GM23338 (cell line): Measurements from ENCODE around the gene PRXL2C. TPM values are rescaled to one million over a fixed set of nuclear protein-coding genes. Genes with fewer than 3 reads are reported as not detected.

Experiments
- ATAC-seq: fragments of 200-7000 bp; cut with Tn5 transposase; 3 replicates; pipeline ENCODE4 v1.9.1; 2020
- DNase-seq: peaks from one replicate; pipeline ENCODE4 v3.0.0-alpha.2; 2015; ENCODE audit warnings: low spot score
- H2AFZ ChIP-seq: fragments of 200-600 bp; sonication (generic); 2 replicates; pipeline ENCODE4 v1.8.0; 2016; ENCODE audit warnings: antibody characterized with exemption, mild to moderate bottlenecking, moderate library complexity
- H3F3A ChIP-seq: fragments of 200-600 bp; sonication (generic); replicated peaks from 2 replicates; pipeline ENCODE4 v1.8.0; 2017; ENCODE audit warnings: antibody characterized with exemption, mixed run types, low read depth
- H3K27ac ChIP-seq: fragments of 200-600 bp; sonication (generic); 2 replicates; pipeline ENCODE4 v1.6.1; 2016; ENCODE audit warnings: low read depth
- H3K27me3 ChIP-seq: fragments of 200-600 bp; sonication (generic); 2 replicates; pipeline ENCODE4 v1.8.0; 2016; ENCODE audit warnings: mild to moderate bottlenecking, mixed run types, moderate library complexity; ENCODE audit not compliant: insufficient read depth
- H3K36me3 ChIP-seq: fragments of 200-600 bp; sonication (generic); 2 replicates; pipeline ENCODE4 v1.8.0; 2016; ENCODE audit warnings: mild to moderate bottlenecking; ENCODE audit not compliant: insufficient read depth
- H3K4me1 ChIP-seq: fragments of 200-600 bp; sonication (generic); 2 replicates; pipeline ENCODE4 v1.8.0; 2016; ENCODE audit warnings: mild to moderate bottlenecking, moderate library complexity; ENCODE audit not compliant: insufficient read depth
- H3K4me2 ChIP-seq: fragments of 200-600 bp; sonication (generic); 2 replicates; pipeline ENCODE4 v1.7.1; 2017; ENCODE audit warnings: mixed run types
- H3K4me3 ChIP-seq: fragments of 200-600 bp; sonication (generic); 2 replicates; pipeline ENCODE4 v1.6.1; 2016; ENCODE audit warnings: mixed run types
- H3K79me2 ChIP-seq: fragments of 200-600 bp; sonication (generic); replicated peaks from 2 replicates; pipeline ENCODE4 v1.8.0; 2017; ENCODE audit warnings: mild to moderate bottlenecking; ENCODE audit not compliant: insufficient read depth
- H3K9me2 ChIP-seq: fragments of 200-600 bp; sonication (generic); 2 replicates; pipeline ENCODE4 v1.8.0; 2017; ENCODE audit not compliant: insufficient read depth
- H4K20me1 ChIP-seq: fragments of 200-600 bp; sonication (generic); replicated peaks from 2 replicates; pipeline ENCODE4 v1.8.0; 2017; ENCODE audit warnings: mild to moderate bottlenecking; ENCODE audit not compliant: insufficient read depth
- H3K27ac Mint-ChIP-seq: 2 replicates; pipeline ENCODE4 v1.8.0; 2020; ENCODE audit warnings: inconsistent platforms, mild to moderate bottlenecking, moderate library complexity, mixed read lengths
- H3K27me3 Mint-ChIP-seq: 3 replicates; pipeline ENCODE4 v1.8.0; 2022; ENCODE audit warnings: low read depth, mild to moderate bottlenecking, moderate library complexity, mixed read lengths, inconsistent platforms; ENCODE audit not compliant: insufficient read depth, poor library complexity
- H3K36me3 Mint-ChIP-seq: 3 replicates; pipeline ENCODE4 v1.8.0; 2021; ENCODE audit warnings: low read depth, mild to moderate bottlenecking, inconsistent platforms, moderate library complexity, mixed read lengths
- H3K4me1 Mint-ChIP-seq: 3 replicates; pipeline ENCODE4 v1.8.0; 2020; ENCODE audit warnings: mild to moderate bottlenecking, inconsistent platforms, mixed read lengths
- H3K4me3 Mint-ChIP-seq: 3 replicates; pipeline ENCODE4 v1.8.0; 2021; ENCODE audit warnings: moderate library complexity, mild to moderate bottlenecking, inconsistent platforms, mixed read lengths
- H3K9me3 Mint-ChIP-seq: 3 replicates; pipeline ENCODE4 v1.8.0; 2020; ENCODE audit warnings: moderate library complexity, mild to moderate bottlenecking, inconsistent platforms, mixed read lengths
- CREB1 ChIP-seq: fragments of 250-450 bp; sonication (Bioruptor Pico); IDR thresholded peaks from 2 replicates; pipeline ENCODE4 v1.5.0; 2020; ENCODE audit warnings: low read depth, mild to moderate bottlenecking, moderate library complexity
- EZH2 ChIP-seq: fragments of 200-600 bp; sonication (generic); IDR thresholded peaks from one replicate; pipeline ENCODE4 v1.8.0; 2017; ENCODE audit warnings: antibody characterized with exemption, mild to moderate bottlenecking, low read depth; ENCODE audit not compliant: unreplicated experiment
- EZH2phosphoT487 ChIP-seq: fragments of 200-600 bp; sonication (generic); IDR thresholded peaks from one replicate; pipeline ENCODE4 v1.8.1; 2018; ENCODE audit warnings: antibody characterized with exemption; ENCODE audit not compliant: unreplicated experiment
- JUNB ChIP-seq: IDR thresholded peaks from one replicate; pipeline ENCODE4 v1.6.1; 2016; ENCODE audit warnings: antibody characterized with exemption; ENCODE audit not compliant: unreplicated experiment
- NANOG ChIP-seq: IDR thresholded peaks from 2 replicates; pipeline ENCODE4 v1.6.1; 2016; ENCODE audit warnings: antibody characterized with exemption, borderline replicate concordance
- POLR2AphosphoS5 ChIP-seq: IDR thresholded peaks from 2 replicates; pipeline ENCODE4 v1.6.1; 2016; ENCODE audit warnings: antibody characterized with exemption, low read depth
- STAT1 ChIP-seq: IDR thresholded peaks from one replicate; pipeline ENCODE4 v1.6.1; 2016; ENCODE audit warnings: antibody characterized with exemption; ENCODE audit not compliant: unreplicated experiment
- ZNF114 ChIP-seq: fragments of 250-450 bp; sonication (Bioruptor Pico); IDR thresholded peaks from 2 replicates; pipeline ENCODE4 v1.5.0; 2020; ENCODE audit warnings: mild to moderate bottlenecking, moderate library complexity
- ZNF331 ChIP-seq: fragments of 250-450 bp; sonication (Bioruptor Pico); IDR thresholded peaks from 2 replicates; pipeline ENCODE4 v1.5.0; 2020; ENCODE audit warnings: low read depth, mild to moderate bottlenecking, moderate library complexity
- polyA plus RNA-seq: library from polyadenylated mRNA; unstranded; fragments of >200 nt; fragmentation: Nextera tagmentation; extraction: Ambion mirVana; gene quantifications from 2 replicates; pipeline ENCODE4 v1.2.1, GENCODE V29; 2016
- total RNA-seq: library from RNA; depleted of rRNA; stranded (reverse); fragments of >200 nt; shearing (Covaris generic); gene quantifications from 2 replicates; pipeline ENCODE4 v1.2.3, GENCODE V29; 2014
- TF ChIP-seq, protein P1 (sequence below), 2 experiments: fragments of 200-600 bp in 1 of 2; sonication (generic) in 1 of 2; conservative IDR thresholded peaks; 2 replicates each; pipeline versions ENCODE4 v1.5.1 to v1.6.1; 2016 to 2017; ENCODE audit warnings: antibody characterized with exemption in 2 of 2, low read depth in 2 of 2, mild to moderate bottlenecking in 2 of 2, moderate library complexity in 1 of 2
- TF ChIP-seq, protein P2 (sequence below): fragments of 250-450 bp; sonication (Bioruptor Pico); IDR thresholded peaks from 2 replicates; pipeline ENCODE4 v1.5.0; 2020; ENCODE audit warnings: mild to moderate bottlenecking, moderate library complexity
- TF ChIP-seq, protein P3 (sequence below): IDR thresholded peaks from one replicate; pipeline ENCODE4 v1.6.1; 2018; ENCODE audit warnings: antibody characterized with exemption; ENCODE audit not compliant: unreplicated experiment
- TF ChIP-seq, protein P4 (sequence below): IDR thresholded peaks from 2 replicates; pipeline ENCODE4 v1.6.1; 2016; ENCODE audit warnings: antibody characterized with exemption

The PRXL2C gene
- total and polyA plus RNA-seq, 2 experiments from 2014 or later = 5.2 to 7.9 TPM

GRCh38 chr9:96680812-96681499, 25.8 kb upstream of the PRXL2C start:
- no peaks in the 10 kb centered on the region for H4K20me1 ChIP-seq
- no peak overlapping the region for H3K4me3 ChIP-seq
- H3K27ac ChIP-seq = no peak overlapping the region
- Mint-ChIP-seq H3K4me3 (no peak overlapping the region), H3K9me3 (0 out of 3 replicates have a peak, but pooled peaks cover 4% of the 10 kb centered on the region), H3K4me1 (no peaks in the 10 kb centered on the region), H3K27ac (no peak overlapping the region), H3K27me3 (peaks cover 3% of the 10 kb centered on the region), H3K36me3 (no peaks in the 10 kb centered on the region)
- no peaks in the 10 kb centered on the region for H3K36me3 ChIP-seq
- DNase-seq (no peak), ATAC-seq (no peak)
- TF ChIP-seq EZH2phosphoT487 = no peak
- TF ChIP-seq, protein P1, sequence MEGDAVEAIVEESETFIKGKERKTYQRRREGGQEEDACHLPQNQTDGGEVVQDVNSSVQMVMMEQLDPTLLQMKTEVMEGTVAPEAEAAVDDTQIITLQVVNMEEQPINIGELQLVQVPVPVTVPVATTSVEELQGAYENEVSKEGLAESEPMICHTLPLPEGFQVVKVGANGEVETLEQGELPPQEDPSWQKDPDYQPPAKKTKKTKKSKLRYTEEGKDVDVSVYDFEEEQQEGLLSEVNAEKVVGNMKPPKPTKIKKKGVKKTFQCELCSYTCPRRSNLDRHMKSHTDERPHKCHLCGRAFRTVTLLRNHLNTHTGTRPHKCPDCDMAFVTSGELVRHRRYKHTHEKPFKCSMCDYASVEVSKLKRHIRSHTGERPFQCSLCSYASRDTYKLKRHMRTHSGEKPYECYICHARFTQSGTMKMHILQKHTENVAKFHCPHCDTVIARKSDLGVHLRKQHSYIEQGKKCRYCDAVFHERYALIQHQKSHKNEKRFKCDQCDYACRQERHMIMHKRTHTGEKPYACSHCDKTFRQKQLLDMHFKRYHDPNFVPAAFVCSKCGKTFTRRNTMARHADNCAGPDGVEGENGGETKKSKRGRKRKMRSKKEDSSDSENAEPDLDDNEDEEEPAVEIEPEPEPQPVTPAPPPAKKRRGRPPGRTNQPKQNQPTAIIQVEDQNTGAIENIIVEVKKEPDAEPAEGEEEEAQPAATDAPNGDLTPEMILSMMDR (conservative IDR thresholded peaks at IDR 0.05; ENCODE audit: low read depth in 2 of 2) = no peak
- TF ChIP-seq, protein P2, sequence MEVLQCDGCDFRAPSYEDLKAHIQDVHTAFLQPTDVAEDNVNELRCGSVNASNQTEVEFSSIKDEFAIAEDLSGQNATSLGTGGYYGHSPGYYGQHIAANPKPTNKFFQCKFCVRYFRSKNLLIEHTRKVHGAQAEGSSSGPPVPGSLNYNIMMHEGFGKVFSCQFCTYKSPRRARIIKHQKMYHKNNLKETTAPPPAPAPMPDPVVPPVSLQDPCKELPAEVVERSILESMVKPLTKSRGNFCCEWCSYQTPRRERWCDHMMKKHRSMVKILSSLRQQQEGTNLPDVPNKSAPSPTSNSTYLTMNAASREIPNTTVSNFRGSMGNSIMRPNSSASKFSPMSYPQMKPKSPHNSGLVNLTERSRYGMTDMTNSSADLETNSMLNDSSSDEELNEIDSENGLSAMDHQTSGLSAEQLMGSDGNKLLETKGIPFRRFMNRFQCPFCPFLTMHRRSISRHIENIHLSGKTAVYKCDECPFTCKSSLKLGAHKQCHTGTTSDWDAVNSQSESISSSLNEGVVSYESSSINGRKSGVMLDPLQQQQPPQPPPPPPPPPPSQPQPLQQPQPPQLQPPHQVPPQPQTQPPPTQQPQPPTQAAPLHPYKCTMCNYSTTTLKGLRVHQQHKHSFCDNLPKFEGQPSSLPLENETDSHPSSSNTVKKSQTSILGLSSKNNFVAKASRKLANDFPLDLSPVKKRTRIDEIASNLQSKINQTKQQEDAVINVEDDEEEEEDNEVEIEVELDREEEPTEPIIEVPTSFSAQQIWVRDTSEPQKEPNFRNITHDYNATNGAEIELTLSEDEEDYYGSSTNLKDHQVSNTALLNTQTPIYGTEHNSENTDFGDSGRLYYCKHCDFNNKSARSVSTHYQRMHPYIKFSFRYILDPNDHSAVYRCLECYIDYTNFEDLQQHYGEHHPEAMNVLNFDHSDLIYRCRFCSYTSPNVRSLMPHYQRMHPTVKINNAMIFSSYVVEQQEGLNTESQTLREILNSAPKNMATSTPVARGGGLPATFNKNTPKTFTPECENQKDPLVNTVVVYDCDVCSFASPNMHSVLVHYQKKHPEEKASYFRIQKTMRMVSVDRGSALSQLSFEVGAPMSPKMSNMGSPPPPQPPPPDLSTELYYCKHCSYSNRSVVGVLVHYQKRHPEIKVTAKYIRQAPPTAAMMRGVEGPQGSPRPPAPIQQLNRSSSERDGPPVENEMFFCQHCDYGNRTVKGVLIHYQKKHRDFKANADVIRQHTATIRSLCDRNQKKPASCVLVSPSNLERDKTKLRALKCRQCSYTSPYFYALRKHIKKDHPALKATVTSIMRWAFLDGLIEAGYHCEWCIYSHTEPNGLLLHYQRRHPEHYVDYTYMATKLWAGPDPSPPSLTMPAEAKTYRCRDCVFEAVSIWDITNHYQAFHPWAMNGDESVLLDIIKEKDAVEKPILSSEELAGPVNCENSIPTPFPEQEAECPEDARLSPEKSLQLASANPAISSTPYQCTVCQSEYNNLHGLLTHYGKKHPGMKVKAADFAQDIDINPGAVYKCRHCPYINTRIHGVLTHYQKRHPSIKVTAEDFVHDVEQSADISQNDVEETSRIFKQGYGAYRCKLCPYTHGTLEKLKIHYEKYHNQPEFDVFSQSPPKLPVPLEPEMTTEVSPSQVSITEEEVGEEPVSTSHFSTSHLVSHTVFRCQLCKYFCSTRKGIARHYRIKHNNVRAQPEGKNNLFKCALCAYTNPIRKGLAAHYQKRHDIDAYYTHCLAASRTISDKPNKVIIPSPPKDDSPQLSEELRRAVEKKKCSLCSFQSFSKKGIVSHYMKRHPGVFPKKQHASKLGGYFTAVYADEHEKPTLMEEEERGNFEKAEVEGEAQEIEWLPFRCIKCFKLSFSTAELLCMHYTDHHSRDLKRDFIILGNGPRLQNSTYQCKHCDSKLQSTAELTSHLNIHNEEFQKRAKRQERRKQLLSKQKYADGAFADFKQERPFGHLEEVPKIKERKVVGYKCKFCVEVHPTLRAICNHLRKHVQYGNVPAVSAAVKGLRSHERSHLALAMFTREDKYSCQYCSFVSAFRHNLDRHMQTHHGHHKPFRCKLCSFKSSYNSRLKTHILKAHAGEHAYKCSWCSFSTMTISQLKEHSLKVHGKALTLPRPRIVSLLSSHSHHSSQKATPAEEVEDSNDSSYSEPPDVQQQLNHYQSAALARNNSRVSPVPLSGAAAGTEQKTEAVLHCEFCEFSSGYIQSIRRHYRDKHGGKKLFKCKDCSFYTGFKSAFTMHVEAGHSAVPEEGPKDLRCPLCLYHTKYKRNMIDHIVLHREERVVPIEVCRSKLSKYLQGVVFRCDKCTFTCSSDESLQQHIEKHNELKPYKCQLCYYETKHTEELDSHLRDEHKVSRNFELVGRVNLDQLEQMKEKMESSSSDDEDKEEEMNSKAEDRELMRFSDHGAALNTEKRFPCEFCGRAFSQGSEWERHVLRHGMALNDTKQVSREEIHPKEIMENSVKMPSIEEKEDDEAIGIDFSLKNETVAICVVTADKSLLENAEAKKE (CRISPR knock-in tag) = no peak
- no peak for TF ChIP-seq CREB1
- no peak for TF ChIP-seq POLR2AphosphoS5
- TF ChIP-seq EZH2 = no peak
- TF ChIP-seq JUNB = no peak
- no peak for TF ChIP-seq STAT1
- TF ChIP-seq NANOG = no peak
- TF ChIP-seq ZNF331 (CRISPR knock-in tag) = no peak
- TF ChIP-seq, protein P3, sequence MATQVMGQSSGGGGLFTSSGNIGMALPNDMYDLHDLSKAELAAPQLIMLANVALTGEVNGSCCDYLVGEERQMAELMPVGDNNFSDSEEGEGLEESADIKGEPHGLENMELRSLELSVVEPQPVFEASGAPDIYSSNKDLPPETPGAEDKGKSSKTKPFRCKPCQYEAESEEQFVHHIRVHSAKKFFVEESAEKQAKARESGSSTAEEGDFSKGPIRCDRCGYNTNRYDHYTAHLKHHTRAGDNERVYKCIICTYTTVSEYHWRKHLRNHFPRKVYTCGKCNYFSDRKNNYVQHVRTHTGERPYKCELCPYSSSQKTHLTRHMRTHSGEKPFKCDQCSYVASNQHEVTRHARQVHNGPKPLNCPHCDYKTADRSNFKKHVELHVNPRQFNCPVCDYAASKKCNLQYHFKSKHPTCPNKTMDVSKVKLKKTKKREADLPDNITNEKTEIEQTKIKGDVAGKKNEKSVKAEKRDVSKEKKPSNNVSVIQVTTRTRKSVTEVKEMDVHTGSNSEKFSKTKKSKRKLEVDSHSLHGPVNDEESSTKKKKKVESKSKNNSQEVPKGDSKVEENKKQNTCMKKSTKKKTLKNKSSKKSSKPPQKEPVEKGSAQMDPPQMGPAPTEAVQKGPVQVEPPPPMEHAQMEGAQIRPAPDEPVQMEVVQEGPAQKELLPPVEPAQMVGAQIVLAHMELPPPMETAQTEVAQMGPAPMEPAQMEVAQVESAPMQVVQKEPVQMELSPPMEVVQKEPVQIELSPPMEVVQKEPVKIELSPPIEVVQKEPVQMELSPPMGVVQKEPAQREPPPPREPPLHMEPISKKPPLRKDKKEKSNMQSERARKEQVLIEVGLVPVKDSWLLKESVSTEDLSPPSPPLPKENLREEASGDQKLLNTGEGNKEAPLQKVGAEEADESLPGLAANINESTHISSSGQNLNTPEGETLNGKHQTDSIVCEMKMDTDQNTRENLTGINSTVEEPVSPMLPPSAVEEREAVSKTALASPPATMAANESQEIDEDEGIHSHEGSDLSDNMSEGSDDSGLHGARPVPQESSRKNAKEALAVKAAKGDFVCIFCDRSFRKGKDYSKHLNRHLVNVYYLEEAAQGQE = no peak
- no peak for TF ChIP-seq ZNF114 (CRISPR knock-in tag)
- TF ChIP-seq, protein P4, sequence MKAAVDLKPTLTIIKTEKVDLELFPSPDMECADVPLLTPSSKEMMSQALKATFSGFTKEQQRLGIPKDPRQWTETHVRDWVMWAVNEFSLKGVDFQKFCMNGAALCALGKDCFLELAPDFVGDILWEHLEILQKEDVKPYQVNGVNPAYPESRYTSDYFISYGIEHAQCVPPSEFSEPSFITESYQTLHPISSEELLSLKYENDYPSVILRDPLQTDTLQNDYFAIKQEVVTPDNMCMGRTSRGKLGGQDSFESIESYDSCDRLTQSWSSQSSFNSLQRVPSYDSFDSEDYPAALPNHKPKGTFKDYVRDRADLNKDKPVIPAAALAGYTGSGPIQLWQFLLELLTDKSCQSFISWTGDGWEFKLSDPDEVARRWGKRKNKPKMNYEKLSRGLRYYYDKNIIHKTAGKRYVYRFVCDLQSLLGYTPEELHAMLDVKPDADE = no peak
- H2AFZ ChIP-seq = no peak overlapping the region
- no peaks in the 10 kb centered on the region for H3K27me3 ChIP-seq
- H3F3A ChIP-seq = peaks cover 4% of the 10 kb centered on the region; the same call in 1 of the 2 replicates
- H3K4me2 ChIP-seq = no peak overlapping the region
- H3K79me2 ChIP-seq = no peaks in the 10 kb centered on the region
- no peaks in the 10 kb centered on the region for H3K9me2 ChIP-seq
- H3K4me1 ChIP-seq = no peaks in the 10 kb centered on the region
